GM20000 (cell line): ENCODE data around the gene GSG1.

Source experiments
- DNase-seq: peaks from one replicate; pipeline ENCODE4 v3.0.0; 2012; ENCODE audit warnings: low spot score
- TF ChIP-seq, protein P1 (sequence below): IDR thresholded peaks from 2 replicates; pipeline ENCODE4 v1.5.1; 2012; ENCODE audit warnings: mild to moderate bottlenecking, control low read depth; ENCODE audit errors: extremely low read depth, missing control alignments

Gene GSG1

DNA sequence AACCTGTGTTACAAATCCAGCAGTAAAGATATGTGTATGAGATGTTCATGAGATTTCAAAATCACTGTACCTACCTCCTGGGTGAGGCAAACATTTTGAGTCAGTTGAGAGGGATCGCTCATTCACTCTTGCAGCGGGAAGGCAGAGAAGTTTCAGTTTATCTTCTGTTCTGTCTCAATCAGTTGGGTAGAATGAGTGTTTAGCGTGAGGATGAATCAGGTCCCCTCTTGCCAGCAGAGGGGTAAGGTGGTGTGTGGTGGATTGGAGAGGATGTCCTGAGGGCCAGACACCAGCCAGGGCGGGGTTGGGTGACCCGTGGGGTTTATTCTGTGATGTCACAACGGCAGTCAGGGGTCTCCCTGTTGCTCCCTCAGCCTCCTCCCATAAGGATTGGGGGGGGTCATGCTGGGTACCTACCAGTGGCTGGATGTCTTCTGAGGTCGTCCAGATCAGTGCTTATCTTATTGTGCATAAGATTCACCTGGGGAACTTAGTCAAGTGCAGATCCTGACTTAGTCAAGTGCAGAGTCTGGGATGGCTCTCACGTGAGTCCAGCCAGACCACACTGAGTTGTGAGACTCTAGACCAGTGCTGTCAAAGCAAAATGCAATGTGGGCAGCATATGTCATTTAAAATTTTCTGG is at the start of gene GSG1:
Gene GSG1 (minus strand): TSS at position 277 of the 643 bp plus-strand sequence. CDS start 155 bp downstream, at position 122.
- TF ChIP-seq, protein P1, sequence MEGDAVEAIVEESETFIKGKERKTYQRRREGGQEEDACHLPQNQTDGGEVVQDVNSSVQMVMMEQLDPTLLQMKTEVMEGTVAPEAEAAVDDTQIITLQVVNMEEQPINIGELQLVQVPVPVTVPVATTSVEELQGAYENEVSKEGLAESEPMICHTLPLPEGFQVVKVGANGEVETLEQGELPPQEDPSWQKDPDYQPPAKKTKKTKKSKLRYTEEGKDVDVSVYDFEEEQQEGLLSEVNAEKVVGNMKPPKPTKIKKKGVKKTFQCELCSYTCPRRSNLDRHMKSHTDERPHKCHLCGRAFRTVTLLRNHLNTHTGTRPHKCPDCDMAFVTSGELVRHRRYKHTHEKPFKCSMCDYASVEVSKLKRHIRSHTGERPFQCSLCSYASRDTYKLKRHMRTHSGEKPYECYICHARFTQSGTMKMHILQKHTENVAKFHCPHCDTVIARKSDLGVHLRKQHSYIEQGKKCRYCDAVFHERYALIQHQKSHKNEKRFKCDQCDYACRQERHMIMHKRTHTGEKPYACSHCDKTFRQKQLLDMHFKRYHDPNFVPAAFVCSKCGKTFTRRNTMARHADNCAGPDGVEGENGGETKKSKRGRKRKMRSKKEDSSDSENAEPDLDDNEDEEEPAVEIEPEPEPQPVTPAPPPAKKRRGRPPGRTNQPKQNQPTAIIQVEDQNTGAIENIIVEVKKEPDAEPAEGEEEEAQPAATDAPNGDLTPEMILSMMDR, result no peak
- DNase-seq, result no peak

DNA sequence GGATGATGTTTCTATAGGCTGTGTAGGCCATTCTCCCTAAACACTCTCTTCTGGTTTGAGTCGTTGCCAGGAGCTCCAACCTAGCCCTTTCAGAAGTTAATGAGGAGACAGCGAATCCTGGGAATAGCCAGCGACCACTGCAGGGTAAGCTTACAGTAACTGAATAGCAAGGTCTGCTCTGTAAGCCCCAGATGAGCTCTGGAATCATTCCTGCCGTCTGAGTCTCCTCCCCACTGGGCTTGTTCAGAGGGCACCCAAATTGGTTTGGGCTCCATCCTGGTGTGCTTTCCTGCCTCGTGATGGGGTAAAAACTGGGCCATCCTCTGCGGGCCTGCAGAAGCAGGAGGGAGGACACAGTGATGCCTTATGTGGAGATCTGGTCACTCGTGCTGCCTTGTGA is 49.7 kb upstream of the GSG1 start:
- TF ChIP-seq, protein P1, result no peak

DNA sequence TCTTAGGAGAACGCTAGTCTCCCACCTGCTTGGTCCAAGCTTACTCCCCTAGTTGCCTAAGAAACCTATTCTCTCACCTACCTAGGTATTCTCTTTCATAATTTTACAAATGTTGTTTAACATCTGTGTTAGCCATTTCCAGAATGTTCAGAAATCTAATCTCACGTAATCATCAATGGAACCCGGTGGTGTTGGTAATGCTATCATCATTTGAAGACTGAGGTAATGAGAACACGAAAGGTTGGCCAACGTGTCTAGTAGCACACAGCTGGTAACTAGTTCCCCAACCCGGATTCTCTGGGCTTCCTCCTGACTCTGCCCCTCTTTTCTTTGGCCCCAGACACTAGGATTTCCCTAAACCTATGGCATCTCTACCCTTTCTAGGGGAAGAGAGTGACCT is 49.3 kb upstream of the GSG1 start:
- TF ChIP-seq, protein P1, result no peak
- no peak for DNase-seq

More for the DNA sequence above, 49.7 kb upstream of the GSG1 start:
- no peak for DNase-seq

DNA sequence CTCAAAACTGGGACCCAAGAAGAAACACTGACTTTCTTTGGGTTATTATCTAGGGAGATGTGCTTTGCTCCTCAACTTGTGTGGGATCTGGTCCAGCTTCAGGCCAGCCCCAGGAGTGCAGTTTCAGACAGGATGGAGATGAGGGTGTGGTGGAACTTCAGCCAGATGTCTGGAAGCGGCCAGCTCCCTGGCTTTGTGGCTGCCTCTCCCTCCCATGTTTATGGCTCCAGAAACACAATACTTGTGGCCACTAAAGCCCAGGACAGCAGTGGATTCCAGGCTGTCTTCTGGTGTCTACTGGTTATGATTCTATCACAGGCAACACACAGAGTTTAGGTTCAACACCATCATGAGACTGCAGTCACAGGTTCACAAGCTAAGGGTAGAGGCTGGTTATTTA is 48.8 kb upstream of the GSG1 start:
- TF ChIP-seq, protein P1, result no peak
- no peak for DNase-seq

DNA sequence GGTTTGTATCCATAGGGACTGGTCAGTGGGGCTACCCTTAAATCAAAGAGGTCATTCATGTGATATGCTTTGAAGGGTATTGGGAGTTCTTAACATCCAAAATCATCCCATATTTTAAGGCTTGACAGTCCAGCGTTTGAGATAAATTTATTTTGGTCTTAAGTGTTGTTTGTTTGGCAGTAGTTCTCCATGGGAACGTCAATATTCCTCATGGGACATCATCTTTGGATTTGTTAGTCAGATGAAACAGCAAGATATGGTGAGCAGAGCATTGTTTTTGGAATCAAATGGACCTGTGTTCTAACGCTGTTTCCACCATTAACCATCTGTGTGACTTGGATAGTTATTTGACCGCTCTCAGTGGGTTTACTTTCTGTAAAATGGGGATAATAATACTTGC is 45.9 kb upstream of the GSG1 start:
- no peak for DNase-seq
- TF ChIP-seq, protein P1, result no peak

DNA sequence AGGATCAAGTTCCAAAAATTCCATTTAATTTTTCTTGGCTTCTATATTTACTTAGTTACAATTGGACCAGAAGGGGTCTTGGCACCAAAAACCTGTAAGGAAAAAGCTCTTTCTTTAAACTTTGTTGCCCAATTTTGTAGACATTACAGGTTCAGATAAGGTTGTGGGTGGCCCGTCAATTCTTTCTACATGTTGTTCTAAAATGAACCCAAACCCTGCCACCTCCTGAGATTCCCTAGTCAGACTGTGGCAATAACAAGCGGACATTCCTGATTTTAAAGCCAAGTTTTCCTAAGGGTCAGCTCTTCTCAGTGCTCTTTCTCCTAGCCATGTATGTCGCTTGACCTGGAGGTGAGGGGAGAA is 45.0 kb upstream of the GSG1 start:
- TF ChIP-seq, protein P1, result no peak
- DNase-seq, result no peak

DNA sequence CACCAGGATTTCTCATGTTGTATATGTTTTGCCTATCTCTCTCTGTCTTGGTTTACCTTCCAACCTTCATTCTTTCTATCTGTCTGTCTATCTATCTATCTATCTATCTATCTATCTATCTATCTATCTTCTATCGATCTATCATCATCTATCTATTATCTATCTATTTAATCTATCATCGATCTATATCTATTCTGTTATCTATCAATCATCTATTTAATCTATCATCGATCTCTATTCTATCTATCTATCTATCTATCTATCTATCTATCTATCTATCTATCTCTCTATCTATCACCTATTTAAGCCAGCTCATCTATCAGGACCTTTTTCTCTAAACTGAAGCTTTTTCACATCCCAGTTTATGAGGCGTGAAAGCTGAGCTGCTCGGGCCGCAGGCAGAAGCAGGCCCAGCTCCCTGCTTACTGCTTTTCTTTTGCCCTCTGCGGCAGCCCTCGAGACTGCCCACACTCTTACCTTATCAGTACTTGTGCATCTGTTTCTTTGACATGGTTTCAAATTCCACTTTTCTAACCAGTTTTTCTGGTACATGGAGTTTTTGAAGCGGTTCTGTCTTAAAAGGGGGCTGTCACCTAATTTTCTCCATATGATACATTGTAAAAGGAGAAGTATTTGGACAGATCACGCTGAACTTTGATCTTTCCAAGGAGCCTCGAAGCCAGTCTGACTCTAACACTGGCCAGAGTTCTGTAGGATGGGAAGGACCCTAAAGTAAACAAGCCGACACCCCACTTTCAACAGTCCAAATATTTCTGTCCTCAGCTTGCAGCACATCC is 44.4 kb upstream of the GSG1 start:
- DNase-seq, result no peak
- TF ChIP-seq, protein P1, result no peak
